ENCODE results near the gene PRSS56. TPM values are rescaled to one million over a fixed set of nuclear protein-coding genes. Genes with fewer than 3 reads are reported as not detected.

PRSS56 gene
- total RNA-seq, 1 experiment from 2014 or later = 0.18 TPM

- intact Hi-C loops (cut with micrococcal nuclease; ENCODE audit: unreplicated experiment) = no loop called here
- Histone ChIP-seq H3K4me1 (ENCODE audit: control insufficient read depth, insufficient read depth, low read length) (no peaks in the 10 kb centered on the region), H3K27ac (ENCODE audit: low read length) (no peak overlapping the region), H3K27me3 (ENCODE audit: control insufficient read depth, insufficient read depth, low read length) (no peaks in the 10 kb centered on the region), H3K36me3 (ENCODE audit: control insufficient read depth, insufficient read depth, low read length) (peaks cover 29% of the 10 kb centered on the region), H3K9me3 (ENCODE audit: control insufficient read depth, insufficient read depth, low read depth, low read length) (no peaks in the 10 kb centered on the region), H3K4me3 (ENCODE audit: low read depth in 2 of 2, low read length in 2 of 2) (no peak overlapping the region)
- DNase-seq (ENCODE audit: low read depth, low spot score) (no peak), ATAC-seq (peak; percentile 40; the same call in 1 of the 2 replicates)
- in situ Hi-C loops (cut with HindIII; ENCODE audit: low pct_unique_long_range_greater_than_20kb, low sequenced_read_pairs) = no loop called here
- BruUV-seq (replicated peaks) = no TSS peak
- ChIA-PET POLR2A (interaction anchor here (0.5 kb wide), 1 partner anchor 52 kb away, joined by 4 read pairs; no protein-coding TSS in a partner anchor), CTCF (no interaction called here)
- no peak for TF ChIP-seq SIN3A (IDR thresholded peaks at IDR 0.05; ENCODE audit: borderline replicate concordance, insufficient read depth, low read depth, low read length)
- TF ChIP-seq POLR2AphosphoS5 (IDR thresholded peaks at IDR 0.05; ENCODE audit: low read depth, low read length) = no peak
- TF ChIP-seq REST (IDR thresholded peaks at IDR 0.05; ENCODE audit: insufficient read depth in 1 of 2, low read depth in 2 of 2, low read length in 1 of 2) = no peak
- TF ChIP-seq CTCF (IDR thresholded peaks at IDR 0.05) = no peak
- TF ChIP-seq TCF7L2 (IDR thresholded peaks at IDR 0.05; ENCODE audit: low read depth, low read length) = no peak
Observed at GRCh38 chr2:232562515-232563151, 42.4 kb downstream of the PRSS56 start.

- BruUV-seq (replicated peaks) = no TSS peak
- Histone ChIP-seq H3K4me3 (ENCODE audit: low read depth in 2 of 2, low read length in 2 of 2) (no peak overlapping the region), H3K36me3 (ENCODE audit: control insufficient read depth, insufficient read depth, low read length) (peaks cover 32% of the 10 kb centered on the region), H3K27me3 (ENCODE audit: control insufficient read depth, insufficient read depth, low read length) (no peaks in the 10 kb centered on the region), H3K9me3 (ENCODE audit: control insufficient read depth, insufficient read depth, low read depth, low read length) (no peaks in the 10 kb centered on the region), H3K27ac (ENCODE audit: low read length) (no peak overlapping the region), H3K4me1 (ENCODE audit: control insufficient read depth, insufficient read depth, low read length) (no peaks in the 10 kb centered on the region)
- CTCF ChIA-PET = no interaction called here
- DNase-seq (ENCODE audit: low read depth, low spot score) (no peak), ATAC-seq (no peak)
- in situ Hi-C loops (cut with HindIII; ENCODE audit: low pct_unique_long_range_greater_than_20kb, low sequenced_read_pairs) (no loop called here), intact Hi-C loops (cut with micrococcal nuclease; ENCODE audit: unreplicated experiment) (no loop called here)
- no peak for TF ChIP-seq REST (IDR thresholded peaks at IDR 0.05; ENCODE audit: insufficient read depth in 1 of 2, low read depth in 2 of 2, low read length in 1 of 2)
- no peak for TF ChIP-seq TCF7L2 (IDR thresholded peaks at IDR 0.05; ENCODE audit: low read depth, low read length)
- TF ChIP-seq POLR2AphosphoS5 (IDR thresholded peaks at IDR 0.05; ENCODE audit: low read depth, low read length) = no peak
- TF ChIP-seq CTCF (IDR thresholded peaks at IDR 0.05) = no peak
- TF ChIP-seq SIN3A (IDR thresholded peaks at IDR 0.05; ENCODE audit: borderline replicate concordance, insufficient read depth, low read depth, low read length) = no peak
- POLR2A ChIA-PET = interaction anchor here (0.7 kb wide), 1 partner anchor 27 kb away, joined by 4 read pairs; no protein-coding TSS in a partner anchor
Observed at GRCh38 chr2:232563580-232563979, 43.4 kb downstream of the PRSS56 start.
